K562 (cell line): Measurements from ENCODE around the gene PLEKHM3.

ENCODE experiments used
- CTCF ChIP-seq, 3 experiments: IDR thresholded peaks in 2 of 3; conservative IDR thresholded peaks in 1 of 3; 2 replicates each; pipeline ENCODE4 v1.5.1; 2011 to 2012; ENCODE audit warnings: low read length in 3 of 3, mild to moderate bottlenecking in 3 of 3, control low read depth in 2 of 3, improper control_type of control experiment in 1 of 3, inconsistent platforms in 1 of 3, low read depth in 1 of 3, mixed read lengths in 1 of 3, moderate library complexity in 1 of 3; ENCODE audit not compliant: insufficient read depth in 2 of 3
- EZH2 ChIP-seq: IDR thresholded peaks from 2 replicates; pipeline ENCODE4 v1.6.1; 2012; ENCODE audit warnings: low read depth, mild to moderate bottlenecking, inconsistent platforms, low read length, borderline replicate concordance
- FOXM1 ChIP-seq, 2 experiments: fragments of 450-650 bp in 1 of 2; sonication (generic) in 1 of 2; formaldehyde crosslinking in 1 of 2; IDR thresholded peaks; 2 replicates each; pipeline versions ENCODE4 v1.6.1 to v1.9.0; 2017 to 2022; ENCODE audit warnings: low read depth in 2 of 2, mild to moderate bottlenecking in 2 of 2, missing genetic modification reagents in 1 of 2, moderate library complexity in 1 of 2
- KDM1A ChIP-seq, 2 experiments: fragments of 450-650 bp; IDR thresholded peaks; 2 replicates each; pipeline ENCODE4 v1.6.1; 2016; ENCODE audit warnings: mild to moderate bottlenecking in 2 of 2
- MAZ ChIP-seq, 2 experiments: fragments of 450-650 bp in 1 of 2; sonication (generic) in 1 of 2; formaldehyde crosslinking; IDR thresholded peaks in 1 of 2; conservative IDR thresholded peaks in 1 of 2; 2 replicates each; pipeline versions ENCODE4 v1.4.0 to v1.5.0; 2020; ENCODE audit warnings: mild to moderate bottlenecking in 1 of 2, missing genetic modification reagents in 1 of 2
- NFYB ChIP-seq: IDR thresholded peaks from 2 replicates; pipeline ENCODE4 v1.6.1; 2011; ENCODE audit warnings: mild to moderate bottlenecking, moderate library complexity; ENCODE audit not compliant: insufficient read length; ENCODE audit errors: extremely low read depth
- RBM14 ChIP-seq: fragments of 200-400 bp; formaldehyde crosslinking; IDR thresholded peaks from 2 replicates; pipeline ENCODE4 v1.6.1; 2018; ENCODE audit warnings: low read depth, mild to moderate bottlenecking, low read length, moderate library complexity, borderline replicate concordance; ENCODE audit not compliant: insufficient read depth
- SRSF1 ChIP-seq: fragments of 200-400 bp; formaldehyde crosslinking; IDR thresholded peaks from 2 replicates; pipeline ENCODE4 v1.6.1; 2017; ENCODE audit warnings: mild to moderate bottlenecking, low read depth, low read length, moderate library complexity
- TRIM28 ChIP-seq: fragments of 450-650 bp; IDR thresholded peaks from 2 replicates; pipeline ENCODE4 v1.6.1; 2017
- ZNF436 ChIP-seq: fragments of 250-450, 450-650 bp; sonication (Bioruptor Pico); formaldehyde crosslinking; IDR thresholded peaks from 2 replicates; pipeline ENCODE4 v1.7.0; 2020; ENCODE audit warnings: mild to moderate bottlenecking
- TF ChIP-seq, protein P1 (sequence below), 2 experiments: fragments of 450-650 bp; formaldehyde crosslinking in 1 of 2; IDR thresholded peaks; 2 replicates each; pipeline versions ENCODE4 v1.4.0 to v1.6.1; 2014 to 2020; ENCODE audit warnings: mild to moderate bottlenecking in 2 of 2, borderline replicate concordance in 1 of 2, low read depth in 1 of 2

GRCh38 chr2:207867905-207868304 is 157.4 kb downstream of the PLEKHM3 start:
- TF ChIP-seq TRIM28 (no peak), FOXM1 (IDR thresholded peaks at IDR 0.05; ENCODE audit: low read depth) (no peak), FOXM1 (CRISPR knock-in tag; IDR thresholded peaks at IDR 0.05; ENCODE audit: low read depth) (no peak), EZH2 (no peak), MAZ (CRISPR knock-in tag; conservative IDR thresholded peaks at IDR 0.05 in 1 of 2, IDR thresholded peaks at IDR 0.05 in 1 of 2) (no peak), CTCF (IDR thresholded peaks at IDR 0.05 in 2 of 3, conservative IDR thresholded peaks at IDR 0.05 in 1 of 3; ENCODE audit: insufficient read depth in 2 of 3, low read depth in 1 of 3, low read length in 3 of 3) (no peak), ZNF436 (no peak), RBM14 (no peak), SRSF1 (no peak), KDM1A (IDR thresholded peaks at IDR 0.05) (no peak), NFYB (no peak)
- TF ChIP-seq, protein P1, sequence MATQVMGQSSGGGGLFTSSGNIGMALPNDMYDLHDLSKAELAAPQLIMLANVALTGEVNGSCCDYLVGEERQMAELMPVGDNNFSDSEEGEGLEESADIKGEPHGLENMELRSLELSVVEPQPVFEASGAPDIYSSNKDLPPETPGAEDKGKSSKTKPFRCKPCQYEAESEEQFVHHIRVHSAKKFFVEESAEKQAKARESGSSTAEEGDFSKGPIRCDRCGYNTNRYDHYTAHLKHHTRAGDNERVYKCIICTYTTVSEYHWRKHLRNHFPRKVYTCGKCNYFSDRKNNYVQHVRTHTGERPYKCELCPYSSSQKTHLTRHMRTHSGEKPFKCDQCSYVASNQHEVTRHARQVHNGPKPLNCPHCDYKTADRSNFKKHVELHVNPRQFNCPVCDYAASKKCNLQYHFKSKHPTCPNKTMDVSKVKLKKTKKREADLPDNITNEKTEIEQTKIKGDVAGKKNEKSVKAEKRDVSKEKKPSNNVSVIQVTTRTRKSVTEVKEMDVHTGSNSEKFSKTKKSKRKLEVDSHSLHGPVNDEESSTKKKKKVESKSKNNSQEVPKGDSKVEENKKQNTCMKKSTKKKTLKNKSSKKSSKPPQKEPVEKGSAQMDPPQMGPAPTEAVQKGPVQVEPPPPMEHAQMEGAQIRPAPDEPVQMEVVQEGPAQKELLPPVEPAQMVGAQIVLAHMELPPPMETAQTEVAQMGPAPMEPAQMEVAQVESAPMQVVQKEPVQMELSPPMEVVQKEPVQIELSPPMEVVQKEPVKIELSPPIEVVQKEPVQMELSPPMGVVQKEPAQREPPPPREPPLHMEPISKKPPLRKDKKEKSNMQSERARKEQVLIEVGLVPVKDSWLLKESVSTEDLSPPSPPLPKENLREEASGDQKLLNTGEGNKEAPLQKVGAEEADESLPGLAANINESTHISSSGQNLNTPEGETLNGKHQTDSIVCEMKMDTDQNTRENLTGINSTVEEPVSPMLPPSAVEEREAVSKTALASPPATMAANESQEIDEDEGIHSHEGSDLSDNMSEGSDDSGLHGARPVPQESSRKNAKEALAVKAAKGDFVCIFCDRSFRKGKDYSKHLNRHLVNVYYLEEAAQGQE (IDR thresholded peaks at IDR 0.05; ENCODE audit: borderline replicate concordance) = no peak
- TF ChIP-seq, protein P1 (CRISPR knock-in tag; IDR thresholded peaks at IDR 0.05; ENCODE audit: low read depth) = no peak
